Stimulated activated CD8-positive, alpha-beta memory T cell treated with anti-CD3 and anti-CD28 coated beads, Interleukin-4, amount 100 ng/mL, for 24 hours (primary cell): Measurements from ENCODE around the gene GAS2L2.
A peak's percentile ranks its signal among the peaks of the same experiment; 100 is the strongest.
"Not testable (repeated sequence)": the region's sequence is repeated elsewhere in the genome, so short reads cannot be mapped to it uniquely, and the experiment has no call there.

Experiments
- DNase-seq: peaks from one replicate; pipeline ENCODE4 v3.0.0-alpha.2; 2020; ENCODE audit warnings: low read depth

The GAS2L2 gene

GRCh38 chr17:35773129-35773528, 20.1 kb upstream of the GAS2L2 start:
- no peak for DNase-seq

GRCh38 chr17:35769895-35770486, 17.0 kb upstream of the GAS2L2 start:
- DNase-seq: no peak

- no peak for DNase-seq
Measured at GRCh38 chr17:35768797-35769196, 15.8 kb upstream of the GAS2L2 start.

- DNase-seq: no peak
Measured at GRCh38 chr17:35766903-35767510, 14.0 kb upstream of the GAS2L2 start.

- no peak for DNase-seq
Measured at GRCh38 chr17:35766489-35766877, 13.4 kb upstream of the GAS2L2 start.

- no peak for DNase-seq
Measured at GRCh38 chr17:35765756-35766488, 12.9 kb upstream of the GAS2L2 start.

GRCh38 chr17:35765086-35765710, 12.2 kb upstream of the GAS2L2 start:
- no peak for DNase-seq

GRCh38 chr17:35764123-35764991, 11.3 kb upstream of the GAS2L2 start:
- peak; percentile 82 for DNase-seq

GRCh38 chr17:35763767-35764122, 10.7 kb upstream of the GAS2L2 start:
- no peak for DNase-seq

GRCh38 chr17:35761601-35762000, 8.6 kb upstream of the GAS2L2 start:
- DNase-seq: no peak

- DNase-seq: no peak
Measured at GRCh38 chr17:35760587-35760986, 7.5 kb upstream of the GAS2L2 start, which contains the start of gene C17orf50. Gene C17orf50, plus strand, starts transcription at chr17:35760887. Its CDS starts 55 bp downstream, at chr17:35760942.

- no peak for DNase-seq
Measured at GRCh38 chr17:35757243-35757642, 4.2 kb upstream of the GAS2L2 start.

- no peak for DNase-seq
Measured at GRCh38 chr17:35752471-35752870, 568 bp downstream of the GAS2L2 start.

- not testable (repeated sequence) for DNase-seq
Measured at GRCh38 chr17:35751541-35751940, 1.5 kb downstream of the GAS2L2 start.

- no peak for DNase-seq
Measured at GRCh38 chr17:35750526-35751395, 2.3 kb downstream of the GAS2L2 start.

GRCh38 chr17:35749560-35750412, 3.3 kb downstream of the GAS2L2 start:
- DNase-seq: no peak

GRCh38 chr17:35748979-35749378, 4.1 kb downstream of the GAS2L2 start:
- DNase-seq: no peak

GRCh38 chr17:35748341-35748841, 4.6 kb downstream of the GAS2L2 start:
- DNase-seq: no peak

GRCh38 chr17:35747540-35748017, 5.5 kb downstream of the GAS2L2 start:
- peak; percentile 66 for DNase-seq
